Right lobe of liver (tissue), 4 donors: Measurements from ENCODE around the gene ACE.

Source experiments
- CTCF ChIP-seq, 4 donors: fragments of 200-600 bp in 3 of 4; fragments of 450-650 bp in 1 of 4; IDR thresholded peaks; one replicate each; pipeline versions ENCODE4 v1.5.1 to v1.8.0; 2016 to 2022; ENCODE audit warnings: antibody characterized with exemption in 4 of 4, mild to moderate bottlenecking in 2 of 4
- POLR2A ChIP-seq: fragments of 450-650 bp; IDR thresholded peaks from one replicate; pipeline ENCODE4 v1.6.1; 2017; ENCODE audit warnings: antibody characterized with exemption, mild to moderate bottlenecking
- donor health status: DM: no; HTN: no; CAD: no.
- donor health status: DM: no; HTN: no; CAD: no.
- donor health status: DM: no; HTN: yes; CAD: no.

DNA sequence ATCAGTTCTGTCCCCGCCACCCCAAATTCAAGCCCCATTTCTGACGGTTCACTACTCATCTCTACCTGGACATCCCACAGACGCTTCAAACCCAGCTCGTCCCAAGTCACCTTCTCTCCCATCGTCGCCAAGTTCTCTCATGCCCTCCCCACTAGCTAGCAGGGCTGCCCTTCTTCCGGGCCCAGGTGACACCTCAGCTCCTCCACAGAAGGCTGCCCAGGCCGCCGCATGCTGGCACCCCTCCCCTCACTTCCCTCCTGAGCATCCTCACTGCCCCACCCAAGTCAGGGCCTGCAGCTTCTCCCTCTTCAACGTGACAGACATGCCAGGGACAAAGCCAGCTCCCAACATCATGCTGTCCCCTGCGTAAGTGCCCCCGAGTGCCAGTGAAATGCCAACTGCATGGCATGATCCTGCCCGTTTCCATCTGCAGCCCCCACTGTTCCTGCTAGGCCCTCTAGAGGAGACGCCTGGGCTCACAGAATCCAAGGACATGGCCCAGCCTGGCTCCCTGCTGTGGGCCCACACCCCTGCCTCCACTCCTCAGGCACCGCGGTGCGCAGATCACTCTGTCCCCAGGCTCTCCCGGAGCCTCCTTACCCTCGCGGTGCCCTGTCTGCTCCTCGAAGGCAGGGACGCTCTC, 36.6 kb upstream of the ACE start:
- no peak for TF ChIP-seq POLR2A
- TF ChIP-seq CTCF (IDR thresholded peaks at IDR 0.05) = no peak
